ENCODE measurements around the gene CLCN1. TPM values are rescaled to one million over a fixed set of nuclear protein-coding genes. Genes with fewer than 3 reads are reported as not detected.

Gene CLCN1
- total RNA-seq, 1 experiment from 2014 or later: 0.13 TPM

- no peak overlapping the region for H2BK15ac ChIP-seq (ENCODE audit: low read depth, low read length)
- no peak overlapping the region for H3K14ac ChIP-seq (ENCODE audit: insufficient read depth, low read length)
- Mint-ChIP-seq H3K4me3 (no peak overlapping the region), H3K27me3 (ENCODE audit: low read depth) (peaks cover 32% of the 10 kb centered on the region), H3K9me3 (no peaks in the 10 kb centered on the region), H3K4me1 (peaks cover 16 to 17% of the 10 kb centered on the region in 2 experiments), H3K27ac (no peak overlapping the region), H3K36me3 (ENCODE audit: insufficient read depth in 1 of 3, low read depth in 3 of 3) (no peaks in the 10 kb centered on the region; a peak in 1 of 7 replicates)
- H2BK20ac ChIP-seq (ENCODE audit: low read depth, low read length, poor library complexity, severe bottlenecking): no peak overlapping the region
- H3K79me2 ChIP-seq (ENCODE audit: insufficient read depth, low read length): no peaks in the 10 kb centered on the region
- H3K23me2 ChIP-seq (ENCODE audit: insufficient read length, low read depth, low read length, poor library complexity, severe bottlenecking): no peaks in the 10 kb centered on the region
- no peaks in the 10 kb centered on the region for H4K20me1 ChIP-seq (ENCODE audit: control insufficient read depth, insufficient read depth, insufficient read length)
- H3K23ac ChIP-seq (ENCODE audit: insufficient read length, low read depth, low read length): no peak overlapping the region
- H3K56ac ChIP-seq (ENCODE audit: insufficient read length, low read depth, low read length): no peak overlapping the region
- H3T11ph ChIP-seq (ENCODE audit: low read length): no peak overlapping the region
- H3K79me1 ChIP-seq (ENCODE audit: insufficient read depth, low read depth, low read length, poor library complexity, severe bottlenecking): no peaks in the 10 kb centered on the region
- H3K4me1 ChIP-seq (ENCODE audit: insufficient read depth, low read length): no peaks in the 10 kb centered on the region; the same call in 1 of the 2 replicates
- WGBS (ENCODE audit: extremely low coverage, insufficient read length, low lambda C conversion rate): no CpG with 5 or more reads among the region's 3 CpGs
- H3K4me2 ChIP-seq (ENCODE audit: insufficient read depth, insufficient read length, low read length): no peak overlapping the region
- TF ChIP-seq, protein P1, sequence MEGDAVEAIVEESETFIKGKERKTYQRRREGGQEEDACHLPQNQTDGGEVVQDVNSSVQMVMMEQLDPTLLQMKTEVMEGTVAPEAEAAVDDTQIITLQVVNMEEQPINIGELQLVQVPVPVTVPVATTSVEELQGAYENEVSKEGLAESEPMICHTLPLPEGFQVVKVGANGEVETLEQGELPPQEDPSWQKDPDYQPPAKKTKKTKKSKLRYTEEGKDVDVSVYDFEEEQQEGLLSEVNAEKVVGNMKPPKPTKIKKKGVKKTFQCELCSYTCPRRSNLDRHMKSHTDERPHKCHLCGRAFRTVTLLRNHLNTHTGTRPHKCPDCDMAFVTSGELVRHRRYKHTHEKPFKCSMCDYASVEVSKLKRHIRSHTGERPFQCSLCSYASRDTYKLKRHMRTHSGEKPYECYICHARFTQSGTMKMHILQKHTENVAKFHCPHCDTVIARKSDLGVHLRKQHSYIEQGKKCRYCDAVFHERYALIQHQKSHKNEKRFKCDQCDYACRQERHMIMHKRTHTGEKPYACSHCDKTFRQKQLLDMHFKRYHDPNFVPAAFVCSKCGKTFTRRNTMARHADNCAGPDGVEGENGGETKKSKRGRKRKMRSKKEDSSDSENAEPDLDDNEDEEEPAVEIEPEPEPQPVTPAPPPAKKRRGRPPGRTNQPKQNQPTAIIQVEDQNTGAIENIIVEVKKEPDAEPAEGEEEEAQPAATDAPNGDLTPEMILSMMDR (conservative IDR thresholded peaks at IDR 0.05): peak; percentile 21; the same call in 1 of the 3 replicates
- H4K91ac ChIP-seq (ENCODE audit: insufficient read length, low read depth, low read length): no peak overlapping the region
- no peaks in the 10 kb centered on the region for H3K27me3 ChIP-seq (ENCODE audit: insufficient read depth, low read length)
- no peak overlapping the region for H2BK120ac ChIP-seq (ENCODE audit: low read depth, low read length, poor library complexity, severe bottlenecking)
- H4K5ac ChIP-seq (ENCODE audit: insufficient read length, low read depth, low read length): no peak overlapping the region
- no peaks in the 10 kb centered on the region for H3K9me3 ChIP-seq (ENCODE audit: control insufficient read depth, low read depth, low read length)
- H3K4ac ChIP-seq (ENCODE audit: low read depth, low read length): no peak overlapping the region
- no peak for DNase-seq
- H4K8ac ChIP-seq (replicated peaks; ENCODE audit: insufficient read length, low read depth, low read length): no peak overlapping the region
- H2AFZ ChIP-seq (ENCODE audit: low read length): no peak overlapping the region
- H3K27ac ChIP-seq (ENCODE audit: insufficient read length, low read depth, low read length): no peak overlapping the region
- no peak overlapping the region for H3K9ac ChIP-seq (ENCODE audit: extremely low read depth, insufficient read length, low read length)
- H3K18ac ChIP-seq (ENCODE audit: insufficient read length, low read depth, low read length): no peak overlapping the region
- no peak overlapping the region for H2BK12ac ChIP-seq (ENCODE audit: insufficient read length, low read depth, low read length)
- H2BK5ac ChIP-seq (ENCODE audit: insufficient read length, low read length): no peak overlapping the region
- no peak overlapping the region for H2AK5ac ChIP-seq (ENCODE audit: insufficient read length, low read length)
These were observed 27.7 kb downstream of the CLCN1 start for GRCh38 chr7:143343596-143343995.
